Measurements from ENCODE around the gene IRX4.

DNA sequence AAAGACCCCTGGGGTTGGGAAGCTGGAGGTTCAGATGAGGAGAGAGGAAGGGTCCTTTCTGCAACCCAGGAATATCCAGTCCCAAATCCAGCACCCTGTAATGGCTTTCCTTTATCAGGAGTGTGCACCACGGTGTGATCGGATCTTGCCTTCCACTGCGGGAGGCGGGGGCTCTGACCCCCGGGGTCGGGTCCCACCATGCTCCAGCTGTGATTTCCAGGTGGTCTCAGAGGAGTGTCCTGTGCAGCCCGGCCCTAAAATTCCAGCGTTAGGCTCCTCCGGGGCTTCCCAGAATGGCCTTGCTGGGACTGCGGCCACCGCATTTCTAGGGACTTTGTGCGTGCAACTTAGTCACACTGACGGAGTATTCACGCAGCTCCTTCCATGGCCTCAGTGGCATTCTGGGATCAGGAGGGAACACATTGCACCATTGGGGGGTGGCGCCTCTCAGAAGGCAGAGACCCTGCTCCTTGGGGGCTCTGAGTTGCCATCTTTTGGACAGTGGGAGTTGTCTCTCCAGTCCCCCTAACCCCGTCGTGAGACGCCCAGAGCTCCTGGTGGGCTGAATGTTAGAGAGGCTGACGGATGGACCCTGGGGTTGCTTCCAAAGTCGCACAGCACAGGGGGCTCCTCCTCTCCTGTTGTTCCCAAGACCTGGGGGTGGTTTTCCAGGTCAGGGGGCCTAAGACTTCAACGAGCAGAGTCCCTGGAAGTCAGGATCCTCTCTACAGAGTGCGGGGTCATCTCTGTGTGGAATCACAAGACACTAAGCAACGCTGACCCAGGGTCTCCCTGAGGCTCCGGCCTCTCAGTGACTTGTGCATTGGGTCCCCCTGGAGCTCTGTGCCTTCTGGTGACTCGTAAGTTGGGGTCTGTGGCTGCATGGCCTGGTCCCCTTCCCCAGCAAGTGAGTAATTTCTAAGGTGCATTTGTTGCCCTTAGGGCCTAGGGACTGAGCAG is 42.7 kb upstream of the IRX4 start:
- TF ChIP-seq NR3C1 (CRISPR knock-in tag; IDR thresholded peaks at IDR 0.05) (no peak), NEUROD1 (IDR thresholded peaks at IDR 0.05; ENCODE audit: borderline replicate concordance, low read depth, low read length, partially characterized antibody) (no peak), FOXK1 (CRISPR knock-in tag; IDR thresholded peaks at IDR 0.05; ENCODE audit: borderline replicate concordance) (no peak), HIVEP1 (CRISPR knock-in tag; IDR thresholded peaks at IDR 0.05) (no peak), POLR3A (IDR thresholded peaks at IDR 0.05; ENCODE audit: borderline replicate concordance, extremely low read depth, insufficient read depth, insufficient read length) (no peak)

All from K562 (cell line).